Fibroblast of villous mesenchyme (primary cell): ENCODE results near the gene MBD1. TPM values are rescaled to one million over a fixed set of nuclear protein-coding genes. Genes with fewer than 3 reads are reported as not detected.

Source experiments
- DNase-seq: peaks from one replicate; pipeline ENCODE4 v3.0.0-alpha.2; 2010; ENCODE audit warnings: low read depth
- H3K4me3 ChIP-seq: 2 replicates; pipeline ENCODE4 v1.5.1; 2011; ENCODE audit warnings: low read depth, mild to moderate bottlenecking, low read length
- CTCF ChIP-seq: IDR thresholded peaks from 2 replicates; pipeline ENCODE4 v1.5.1; 2012; ENCODE audit warnings: low read depth, mild to moderate bottlenecking, low read length; ENCODE audit not compliant: insufficient read depth
- total RNA-seq: library from RNA; depleted of rRNA; stranded (reverse); fragments of >200 nt; gene quantifications from 2 replicates; pipeline ENCODE4 v1.2.3, GENCODE V29; 2012

MBD1 gene
- total RNA-seq, 1 donor: 69.5 TPM

- TF ChIP-seq CTCF: no peak
- DNase-seq: no peak
- H3K4me3 ChIP-seq: no peak overlapping the region
Measured at GRCh38 chr18:50273203-50274043, 7.9 kb downstream of the MBD1 start.

GRCh38 chr18:50272568-50272967, 8.8 kb downstream of the MBD1 start:
- H3K4me3 ChIP-seq: no peak overlapping the region
- no peak for TF ChIP-seq CTCF
- no peak for DNase-seq

- DNase-seq: peak; percentile 66
- H3K4me3 ChIP-seq: peak overlapping the region; percentile 65
- peak; percentile 76 for TF ChIP-seq CTCF
Measured at GRCh38 chr18:50268022-50268747, 13.1 kb downstream of the MBD1 start.

GRCh38 chr18:50266248-50266704, 15.0 kb downstream of the MBD1 start, which contains the start of gene CFAP53:
CFAP53 (minus strand) TSS chr18:50266495; CDS start chr18:50266404, 91 bp downstream.
- peak; percentile 90 for DNase-seq
- H3K4me3 ChIP-seq: peak within 1 kb of the TSS; percentile 81
- TF ChIP-seq CTCF: no peak

- TF ChIP-seq CTCF: no peak
- no peak for DNase-seq
- H3K4me3 ChIP-seq: no peak overlapping the region
Measured at GRCh38 chr18:50262977-50263376, 18.3 kb downstream of the MBD1 start.

GRCh38 chr18:50250935-50251334, 30.4 kb downstream of the MBD1 start:
- no peak overlapping the region for H3K4me3 ChIP-seq
- no peak for TF ChIP-seq CTCF

More at GRCh38 chr18:50250935-50251334, 30.4 kb downstream of the MBD1 start:
- no peak for DNase-seq
